Measurements from ENCODE around the gene OPN3. TPM values are rescaled to one million over a fixed set of nuclear protein-coding genes. Genes with fewer than 3 reads are reported as not detected.

The OPN3 gene
- total RNA-seq, 1 donor from 2014 or later, result 13.0 TPM

DNA sequence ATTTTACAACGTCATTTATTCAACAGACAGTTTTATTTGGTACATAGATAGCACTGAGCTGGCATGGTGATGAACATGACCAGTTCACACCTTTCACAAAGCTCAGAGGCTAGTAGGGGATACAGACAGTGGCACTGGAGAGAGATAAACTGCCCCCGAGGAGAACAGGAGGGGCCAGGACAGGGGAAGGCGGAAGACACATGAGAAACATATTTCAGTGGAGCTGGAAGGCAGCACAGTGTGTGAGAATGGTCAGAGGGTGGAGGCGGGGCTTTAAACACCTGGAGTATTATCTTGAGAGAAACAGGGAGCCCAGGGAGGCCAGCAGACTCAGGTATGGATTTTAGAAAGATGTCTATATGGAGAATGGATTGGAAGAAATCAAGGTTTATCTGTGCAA is 49.5 kb downstream of the OPN3 start:
- no peak for DNase-seq (ENCODE audit: low spot score)

DNA sequence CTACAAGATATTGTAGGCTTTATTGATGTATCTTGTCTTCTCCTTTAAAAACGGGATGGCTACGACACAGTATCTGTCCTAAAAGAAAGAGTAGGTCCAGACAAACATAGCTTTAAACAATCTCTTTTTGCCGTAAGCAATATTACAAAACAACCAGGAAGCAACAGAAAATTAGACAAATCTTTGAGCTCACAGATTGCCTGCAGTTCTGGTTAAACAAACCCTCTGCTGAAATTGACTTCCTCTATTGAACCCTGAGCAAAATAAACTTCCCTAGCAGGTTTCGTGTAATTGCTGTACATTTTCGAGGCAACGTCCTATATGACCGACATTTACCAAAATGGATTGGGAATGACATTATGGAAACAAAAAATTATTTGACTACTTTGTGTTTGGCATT is 50.6 kb downstream of the OPN3 start:
- DNase-seq (ENCODE audit: low spot score), result no peak

DNA sequence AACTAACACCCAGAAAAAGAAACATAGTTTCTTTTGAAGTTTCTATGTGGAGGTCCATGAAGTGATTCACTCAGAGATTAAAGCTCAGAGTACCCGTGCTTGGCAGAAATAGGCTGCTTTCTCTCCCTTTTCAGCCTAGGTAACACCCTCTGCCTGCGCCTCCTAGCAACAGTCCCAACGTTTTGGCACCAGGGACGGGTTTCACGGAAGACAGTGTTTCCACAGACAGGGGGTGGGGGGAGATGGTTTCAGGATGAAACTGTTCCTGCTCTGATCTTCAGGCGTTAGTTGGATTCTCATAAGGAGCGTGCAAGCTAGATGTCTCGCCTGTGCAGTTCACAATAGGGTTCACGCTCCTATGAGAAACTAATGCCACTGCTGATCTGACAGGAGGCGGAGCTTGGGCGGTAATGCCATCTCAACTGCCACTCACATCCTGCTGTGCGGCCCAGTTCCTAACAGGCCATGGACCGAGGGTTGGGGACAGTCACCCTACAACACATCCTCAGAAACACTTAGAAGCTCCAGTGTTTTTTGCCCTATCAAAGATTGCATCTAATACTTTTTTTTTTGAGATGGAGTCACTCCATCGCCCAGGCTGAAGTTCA is 53.2 kb downstream of the OPN3 start:
- DNase-seq (ENCODE audit: low spot score), result no peak

DNA sequence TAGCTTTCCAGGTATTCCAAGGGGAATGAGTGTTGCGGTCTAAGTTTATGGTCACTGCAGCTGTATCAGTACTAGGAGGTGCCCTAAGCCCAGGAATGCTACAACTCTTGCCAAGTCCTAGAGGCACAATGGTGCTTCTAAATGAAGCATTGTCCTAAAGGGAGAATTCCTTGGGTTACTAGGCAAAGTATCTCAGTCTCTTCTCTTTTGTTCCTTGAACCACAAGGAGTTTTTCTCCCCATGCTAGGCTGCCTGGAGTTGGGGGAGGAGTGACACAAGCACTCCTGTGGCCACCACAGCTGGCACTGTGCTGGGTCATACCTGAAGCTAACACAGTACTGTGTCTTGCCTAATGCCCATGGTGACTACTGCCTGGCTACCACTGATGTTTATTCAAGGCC is 57.2 kb downstream of the OPN3 start:
- no peak for DNase-seq (ENCODE audit: low spot score)

DNA sequence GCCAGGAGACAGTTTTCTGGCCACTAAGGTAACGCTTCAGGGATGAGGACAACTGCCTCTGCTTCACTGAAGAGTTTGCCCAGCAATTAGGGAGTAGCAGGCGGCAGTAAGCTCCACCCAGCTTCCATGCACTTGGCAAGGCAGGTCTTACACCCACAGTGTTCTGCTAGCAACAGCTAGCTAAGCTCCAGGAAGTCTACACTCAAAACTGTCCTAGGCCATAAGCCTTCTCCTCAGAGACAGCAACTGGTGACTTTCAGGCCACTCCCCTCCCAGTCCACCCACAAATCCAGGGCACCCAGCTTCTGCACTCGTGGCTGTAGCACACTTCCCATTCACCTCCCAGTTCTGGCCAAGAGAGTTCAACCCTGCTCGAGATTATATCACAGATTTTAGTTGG is 60.7 kb downstream of the OPN3 start:
- DNase-seq (ENCODE audit: low spot score), result no peak

DNA sequence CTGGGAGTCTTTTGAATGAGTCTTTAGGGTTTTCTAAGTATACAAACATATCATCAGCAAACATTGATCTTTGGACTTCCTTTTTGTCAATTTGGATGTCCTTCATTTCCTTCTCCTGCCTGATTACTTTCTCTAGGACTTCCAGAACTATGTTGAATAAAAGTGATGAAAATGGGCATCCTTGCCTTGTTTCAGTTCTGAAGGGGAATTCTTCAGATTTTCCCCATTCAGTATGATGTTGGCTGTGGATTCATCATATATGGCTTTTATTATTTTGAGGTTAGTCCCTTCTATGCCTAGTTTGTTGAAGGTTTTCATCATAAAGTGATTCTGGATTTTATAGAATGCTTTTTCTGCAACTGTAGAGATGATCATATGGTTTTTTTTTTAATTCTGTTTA is 66.0 kb downstream of the OPN3 start:
- no peak for DNase-seq (ENCODE audit: low spot score)

DNA sequence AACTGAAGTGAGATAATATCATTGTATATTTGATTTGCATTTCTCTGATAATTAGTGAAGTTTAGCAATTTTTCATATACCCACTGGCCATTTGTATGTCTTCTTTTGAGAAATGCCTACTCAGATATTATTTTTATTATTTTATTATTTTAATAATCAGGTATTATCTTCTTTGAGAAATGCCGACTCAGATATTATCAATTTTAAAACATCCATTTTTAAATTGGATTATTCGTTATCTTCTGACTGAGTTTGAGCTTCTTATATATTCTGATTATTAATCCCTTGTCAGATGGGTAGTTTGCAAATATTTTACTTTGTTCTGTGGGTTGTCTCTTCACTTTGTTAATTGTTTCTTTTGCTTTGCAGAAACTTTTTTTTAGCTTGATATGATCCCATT is 70.3 kb downstream of the OPN3 start:
- no peak for DNase-seq (ENCODE audit: low spot score)

DNA sequence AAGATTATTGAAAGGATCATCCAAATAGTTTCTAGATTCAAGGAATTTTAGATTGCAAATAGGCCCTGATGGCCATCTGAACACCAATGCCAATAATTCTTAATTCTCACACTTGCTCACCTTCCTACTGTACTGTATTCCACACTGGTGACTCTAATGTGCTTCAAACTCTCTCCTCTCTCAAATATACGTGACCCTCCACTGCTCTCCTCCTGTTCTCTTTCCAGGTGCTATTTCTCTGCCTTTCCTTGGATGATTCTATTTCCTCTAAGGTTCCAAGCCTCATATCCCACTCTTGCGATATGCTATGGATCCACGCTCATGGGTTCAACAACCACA is 79.4 kb downstream of the OPN3 start:
- no peak for DNase-seq (ENCODE audit: low spot score)

DNA sequence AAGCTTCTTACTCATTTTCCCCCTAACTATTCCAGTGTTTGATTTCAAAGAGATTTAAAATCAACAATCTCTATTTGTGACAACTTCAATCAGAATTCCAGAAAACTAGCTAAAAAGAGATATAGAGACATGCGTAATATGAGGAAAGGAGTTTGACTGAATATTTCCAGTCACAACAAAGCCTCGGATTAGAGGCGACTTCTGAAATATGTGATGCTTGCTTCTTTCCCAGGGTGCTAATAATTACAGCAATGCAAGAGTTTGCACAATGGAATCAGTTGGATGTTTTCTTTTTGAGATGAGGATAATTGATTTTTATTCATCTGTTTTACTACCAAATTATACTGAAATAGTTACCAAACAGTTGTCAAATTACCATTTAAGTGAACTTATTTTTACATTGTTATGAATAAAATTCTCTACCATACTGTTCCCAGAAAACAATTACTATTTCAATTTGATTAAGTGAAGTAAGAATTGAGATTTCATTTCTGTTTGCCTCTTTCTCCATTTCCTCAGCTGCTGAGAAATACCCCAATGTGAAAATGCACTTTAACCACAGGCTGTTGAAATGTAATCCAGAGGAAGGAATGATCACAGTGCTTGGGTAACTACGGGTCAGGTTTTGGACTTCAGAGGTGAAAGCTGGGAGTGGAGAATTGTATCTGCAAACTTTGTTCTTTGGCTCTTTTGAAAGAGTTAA is 79.9 kb downstream of the OPN3 start:
- DNase-seq (ENCODE audit: low spot score), result no peak

DNA sequence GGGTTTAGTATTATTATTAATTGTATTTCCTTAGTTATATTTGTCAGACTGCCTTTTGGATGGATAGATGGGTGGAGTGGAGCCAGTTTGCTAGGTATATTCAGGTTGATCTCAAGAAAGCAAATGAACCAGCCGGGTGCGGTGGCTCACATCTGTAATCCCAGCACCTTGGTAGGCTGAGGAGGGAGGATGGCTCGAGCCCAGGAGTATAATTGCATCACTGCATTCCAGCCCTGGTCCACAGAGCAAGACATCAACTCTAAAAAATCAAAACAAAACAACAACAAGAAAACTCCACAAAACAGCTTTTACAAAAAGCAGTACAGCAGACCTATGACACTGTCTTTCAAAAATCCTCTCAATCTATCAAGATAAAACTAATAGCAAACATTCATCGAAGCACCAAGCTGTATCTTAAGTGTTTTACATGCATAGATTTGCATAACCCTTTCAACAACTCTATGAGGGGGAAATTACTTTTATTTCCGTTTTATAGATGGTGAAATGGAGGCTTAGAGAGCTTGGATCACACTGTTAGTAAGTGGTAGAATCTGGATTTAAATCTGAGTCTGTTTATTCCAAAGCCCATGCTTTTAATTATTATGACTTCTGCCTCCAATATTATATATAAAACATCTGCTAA is 82.5 kb downstream of the OPN3 start:
- no peak for DNase-seq (ENCODE audit: low spot score)

DNA sequence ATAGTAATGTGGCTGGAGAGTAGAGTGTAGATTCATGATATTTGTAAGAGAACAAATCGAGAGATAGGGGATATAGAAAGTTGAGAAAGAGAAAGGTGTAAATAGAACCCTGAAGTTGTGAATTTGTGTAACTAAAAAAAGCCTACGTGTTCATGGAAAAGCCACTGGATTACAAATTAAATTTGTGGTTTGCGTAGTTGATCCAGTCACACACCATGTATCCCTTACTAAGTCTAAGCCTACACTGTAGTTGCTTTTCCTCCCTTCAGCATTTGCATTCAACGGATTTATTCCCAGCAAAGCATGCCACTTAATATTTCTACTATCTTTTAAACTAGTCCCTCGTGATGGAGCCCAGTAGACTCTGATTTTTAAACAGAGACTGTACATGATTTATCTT is 83.1 kb downstream of the OPN3 start:
- DNase-seq (ENCODE audit: low spot score), result no peak

DNA sequence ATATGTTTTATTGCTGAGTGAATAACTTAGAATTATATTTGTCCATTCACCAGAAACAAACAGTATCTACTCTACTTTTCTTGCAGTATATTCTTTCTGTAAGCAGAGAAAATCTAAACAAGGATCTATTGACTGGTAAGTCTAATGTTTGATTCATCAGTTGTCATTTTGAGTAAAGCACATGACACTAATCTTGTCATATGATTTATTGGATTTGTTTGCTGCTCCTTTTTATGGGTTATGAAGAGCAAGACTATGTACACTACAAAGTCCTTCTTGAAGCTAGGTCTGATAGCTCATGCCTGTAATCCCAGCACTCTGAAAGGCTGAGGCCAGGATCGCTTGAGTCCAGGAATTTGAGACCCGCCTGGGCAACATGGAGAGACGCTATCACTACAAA is 84.6 kb downstream of the OPN3 start:
- no peak for DNase-seq (ENCODE audit: low spot score)

DNA sequence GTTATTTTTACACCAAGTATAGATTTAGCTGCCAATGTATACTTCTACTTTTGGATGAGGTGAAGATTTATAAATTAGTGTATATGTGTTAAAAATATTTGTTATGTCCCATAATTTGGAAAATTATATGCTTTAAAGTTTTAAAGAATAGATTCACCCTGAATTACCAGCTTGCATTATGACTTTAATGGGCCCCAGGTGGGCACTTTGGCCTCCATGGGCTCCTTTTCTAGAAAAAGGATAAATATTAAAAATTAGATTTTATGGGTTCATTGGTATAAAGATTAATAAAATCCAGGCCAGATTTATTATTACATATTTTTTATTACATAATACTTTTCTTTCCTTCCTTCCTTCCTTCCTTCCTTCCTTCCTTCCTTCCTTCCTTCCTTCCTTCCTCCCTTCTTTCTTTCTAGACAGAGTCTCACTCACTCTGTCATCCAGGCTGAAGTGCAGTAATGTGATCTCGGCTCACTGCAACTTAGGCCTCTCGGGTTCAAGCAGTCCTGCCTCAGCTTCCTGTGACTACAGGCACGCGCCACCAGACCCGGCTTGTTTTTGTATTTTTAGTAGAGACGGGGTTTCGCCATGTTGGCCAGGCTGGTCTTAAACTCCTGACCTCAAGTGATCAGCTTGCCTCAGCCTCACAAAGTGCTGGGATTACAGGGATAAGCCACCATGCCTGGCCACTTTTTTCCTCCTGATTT is 86.1 kb downstream of the OPN3 start:
- DNase-seq (ENCODE audit: low spot score), result no peak

DNA sequence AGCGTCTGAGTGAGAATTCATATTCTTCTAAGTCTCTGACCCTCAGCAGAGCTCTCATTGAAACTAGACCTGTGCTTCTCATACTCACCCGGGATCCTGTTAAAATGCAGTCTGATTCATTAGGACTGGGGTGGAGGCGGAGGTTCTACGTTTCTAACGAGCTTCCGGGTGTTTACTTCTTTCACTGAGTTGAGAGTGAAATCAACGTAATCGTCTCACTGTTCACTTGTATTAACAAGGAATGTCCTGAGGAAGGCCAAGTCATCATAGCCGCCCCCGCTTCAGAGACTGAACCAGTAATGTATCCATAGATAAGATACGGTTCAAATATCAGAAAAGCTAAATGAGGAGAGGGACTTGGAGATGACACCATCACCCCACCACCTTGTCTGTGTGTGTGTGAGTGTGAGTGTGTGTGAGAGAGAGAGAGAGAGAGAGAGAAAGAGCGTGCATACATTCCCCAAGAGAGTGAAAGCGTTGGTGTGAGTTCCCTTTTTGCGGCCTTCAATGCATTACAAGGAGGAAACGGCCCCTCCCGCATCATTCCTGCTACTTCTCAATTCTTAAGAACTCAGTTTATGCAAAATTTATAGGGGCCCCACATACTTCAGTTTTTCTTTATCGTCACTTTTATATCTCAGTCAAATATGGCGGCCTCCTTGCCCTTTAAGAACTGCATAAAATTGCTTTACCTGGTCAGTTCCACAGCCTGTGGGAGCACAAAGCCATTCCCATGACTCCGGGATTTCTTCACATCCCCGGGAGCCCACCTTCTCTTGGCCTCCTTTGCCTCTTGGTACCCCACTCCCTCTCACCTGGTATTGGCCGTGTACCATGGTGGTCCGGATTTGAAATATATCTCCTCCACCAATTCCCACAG is 88.2 kb downstream of the OPN3 start:
- peak; percentile 38 for DNase-seq (ENCODE audit: low spot score)

DNA sequence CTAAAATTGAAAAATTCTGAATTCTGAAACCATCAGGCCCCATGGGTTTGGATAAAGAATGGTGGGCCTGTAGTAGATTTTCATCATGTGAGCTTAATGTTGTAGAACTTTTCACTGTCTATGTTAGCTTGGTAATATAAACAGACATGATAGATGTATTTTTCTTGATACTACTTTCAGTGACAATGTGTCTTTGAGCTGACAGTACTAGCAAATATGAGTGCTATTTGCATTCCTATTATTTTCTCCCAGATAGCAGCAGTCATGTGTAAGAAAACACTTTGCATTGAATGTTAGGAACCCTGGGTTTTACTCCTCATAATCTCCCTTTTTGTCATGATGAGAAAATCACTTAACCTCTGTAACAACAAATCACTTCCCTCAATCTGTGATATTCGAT is 89.9 kb downstream of the OPN3 start:
- no peak for DNase-seq (ENCODE audit: low spot score)

DNA sequence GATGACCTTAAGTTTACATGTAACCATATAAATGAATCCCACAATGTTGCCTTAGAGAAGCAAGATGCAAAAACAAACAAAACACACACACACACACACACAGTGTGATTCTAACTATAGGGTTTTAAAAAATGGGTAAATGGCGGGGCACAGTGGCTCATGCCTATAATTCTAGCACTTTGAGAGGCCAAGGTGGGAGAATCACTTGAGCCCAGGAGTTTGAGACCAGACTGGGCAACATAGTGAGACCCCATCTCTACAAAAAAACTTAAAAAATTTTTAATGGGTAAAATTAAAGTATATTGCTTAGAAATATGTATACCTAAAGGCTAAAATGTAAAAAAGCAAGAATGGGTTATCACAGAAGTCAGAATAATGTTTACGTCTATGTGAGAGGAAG is 92.2 kb downstream of the OPN3 start:
- no peak for DNase-seq (ENCODE audit: low spot score)

Other genes with a start within 250 kb of the OPN3 start
- gene FH, start 120.6 kb downstream of the OPN3 start, total RNA-seq, result 44.0 TPM
- gene KMO, start 108.0 kb downstream of the OPN3 start, total RNA-seq, result 0.83 TPM
- 10.8 TPM for gene CHML, start within 50 bp of the OPN3 start, total RNA-seq
- not detected for gene WDR64, start 11.9 kb upstream of the OPN3 start, total RNA-seq
- gene EXO1, start 207.8 kb upstream of the OPN3 start, total RNA-seq, result 1.8 TPM